Hair follicle dermal papilla cell (primary cell): ENCODE results near the gene UBL7. TPM values are rescaled to one million over a fixed set of nuclear protein-coding genes. Genes with fewer than 3 reads are reported as not detected.

Source experiments
- small RNA-seq: library from RNA; depleted of rRNA; stranded (forward); fragments of <200 nt; gene quantifications from one replicate; pipeline ENCODE3, GENCODE V24; 2012
- total RNA-seq: library from RNA; depleted of rRNA; stranded (reverse); fragments of >200 nt; gene quantifications from 2 replicates; pipeline ENCODE4 v1.2.3, GENCODE V29; 2012

UBL7 gene
- 44.0 and 49.2 TPM in 2 replicates for total RNA-seq

GRCh38 chr15:74460871-74461846, at the start of gene UBL7:
Gene UBL7 (minus strand): TSS chr15:74461160. CDS start chr15:74458867, 2,293 bp downstream.

GRCh38 chr15:74433592-74434262, 27.2 kb downstream of the UBL7 start, which contains the start of gene SEMA7A:
Gene SEMA7A (minus strand): TSS chr15:74433958. CDS start chr15:74433918, 40 bp downstream.

Small RNAs within 50 kb of the gene (small RNA-seq; reads per million reads assigned to genes)
- gene MIR6881 (not detected), gene RF00591 (not detected)

Other genes with a start within 250 kb of the UBL7 start
- not detected in 2 replicates for gene CCDC33, start 224.8 kb downstream of the UBL7 start, total RNA-seq
- 0.36 and 0.81 TPM in 2 replicates for gene CYP11A1, start 93.5 kb downstream of the UBL7 start, total RNA-seq
- gene SEMA7A, start 27.2 kb downstream of the UBL7 start, total RNA-seq: 34.2 and 41.2 TPM in 2 replicates
- 2.3 and 3.6 TPM in 2 replicates for gene ARID3B, start 80.1 kb upstream of the UBL7 start, total RNA-seq
- gene CLK3, start 154.7 kb upstream of the UBL7 start, total RNA-seq: 64.7 and 77.2 TPM in 2 replicates
- 14.9 and 69.8 TPM in 2 replicates for gene EDC3, start 234.9 kb upstream of the UBL7 start, total RNA-seq